ENCODE results near the gene MSI2. TPM values are rescaled to one million over a fixed set of nuclear protein-coding genes. Genes with fewer than 3 reads are reported as not detected.

Gene MSI2
- total RNA-seq, 1 donor from 2014 or later = 23.1 TPM

- H3K36me3 Mint-ChIP-seq (ENCODE audit: low read depth) = no peaks in the 10 kb centered on the region
- peaks cover 25% of the 10 kb centered on the region for H3K4me1 Mint-ChIP-seq (ENCODE audit: low read depth)
- no peaks in the 10 kb centered on the region for H3K9me3 Mint-ChIP-seq (ENCODE audit: low read depth)
- H3K4me3 Mint-ChIP-seq (ENCODE audit: unreplicated experiment) = no peak overlapping the region
- H3K27me3 Mint-ChIP-seq (ENCODE audit: low read depth) = no peaks in the 10 kb centered on the region
- no peak for TF ChIP-seq CTCF (IDR thresholded peaks at IDR 0.05)
- H3K27ac Mint-ChIP-seq (ENCODE audit: unreplicated experiment) = no peak overlapping the region
- DNase-seq (ENCODE audit: low spot score) = no peak
Measured at GRCh38 chr17:57488856-57489255, 232.5 kb downstream of the MSI2 start.

GRCh38 chr17:57489321-57489720 is 233.0 kb downstream of the MSI2 start:
- no peak for DNase-seq (ENCODE audit: low spot score)
- H3K27me3 Mint-ChIP-seq (ENCODE audit: low read depth) = no peaks in the 10 kb centered on the region
- H3K4me3 Mint-ChIP-seq (ENCODE audit: unreplicated experiment) = no peak overlapping the region
- no peaks in the 10 kb centered on the region for H3K36me3 Mint-ChIP-seq (ENCODE audit: low read depth)
- peaks cover 21% of the 10 kb centered on the region for H3K4me1 Mint-ChIP-seq (ENCODE audit: low read depth)
- no peak overlapping the region for H3K27ac Mint-ChIP-seq (ENCODE audit: unreplicated experiment)
- no peaks in the 10 kb centered on the region for H3K9me3 Mint-ChIP-seq (ENCODE audit: low read depth)
- TF ChIP-seq CTCF (IDR thresholded peaks at IDR 0.05) = no peak

- TF ChIP-seq CTCF (IDR thresholded peaks at IDR 0.05) = no peak
- no peak for DNase-seq (ENCODE audit: low spot score)
- no peaks in the 10 kb centered on the region for H3K27me3 Mint-ChIP-seq (ENCODE audit: low read depth)
- no peaks in the 10 kb centered on the region for H3K9me3 Mint-ChIP-seq (ENCODE audit: low read depth)
- peaks cover 15% of the 10 kb centered on the region for H3K4me1 Mint-ChIP-seq (ENCODE audit: low read depth)
- no peaks in the 10 kb centered on the region for H3K36me3 Mint-ChIP-seq (ENCODE audit: low read depth)
- no peak overlapping the region for H3K4me3 Mint-ChIP-seq (ENCODE audit: unreplicated experiment)
- H3K27ac Mint-ChIP-seq (ENCODE audit: unreplicated experiment) = peak overlapping the region; percentile 53
Measured at GRCh38 chr17:57490111-57490845, 234.0 kb downstream of the MSI2 start.

GRCh38 chr17:57490890-57491289 is 234.6 kb downstream of the MSI2 start:
- no peaks in the 10 kb centered on the region for H3K36me3 Mint-ChIP-seq (ENCODE audit: low read depth)
- H3K27ac Mint-ChIP-seq (ENCODE audit: unreplicated experiment) = peak overlapping the region; percentile 53
- no peak for DNase-seq (ENCODE audit: low spot score)
- TF ChIP-seq CTCF (IDR thresholded peaks at IDR 0.05) = no peak
- no peaks in the 10 kb centered on the region for H3K9me3 Mint-ChIP-seq (ENCODE audit: low read depth)
- H3K4me1 Mint-ChIP-seq (ENCODE audit: low read depth) = peaks cover 11% of the 10 kb centered on the region
- H3K4me3 Mint-ChIP-seq (ENCODE audit: unreplicated experiment) = no peak overlapping the region
- H3K27me3 Mint-ChIP-seq (ENCODE audit: low read depth) = no peaks in the 10 kb centered on the region

- Mint-ChIP-seq H3K4me3 (ENCODE audit: unreplicated experiment) (no peak overlapping the region), H3K4me1 (ENCODE audit: low read depth) (no peaks in the 10 kb centered on the region), H3K36me3 (ENCODE audit: low read depth) (no peaks in the 10 kb centered on the region), H3K27me3 (ENCODE audit: low read depth) (no peaks in the 10 kb centered on the region), H3K9me3 (ENCODE audit: low read depth) (no peaks in the 10 kb centered on the region), H3K27ac (ENCODE audit: unreplicated experiment) (no peak overlapping the region)
- DNase-seq (ENCODE audit: low spot score) = no peak
- no peak for TF ChIP-seq CTCF (IDR thresholded peaks at IDR 0.05)
Measured at GRCh38 chr17:57493171-57493570, 236.8 kb downstream of the MSI2 start.

Data from chondrocyte (in vitro differentiated cells).